Measurements from ENCODE around the gene ITGB3. TPM values are rescaled to one million over a fixed set of nuclear protein-coding genes. Genes with fewer than 3 reads are reported as not detected.

ITGB3 gene
- polyA plus RNA-seq, 1 of the 3 experiments (the other 2 are of a cell fraction), result 4.6 TPM

GRCh38 chr17:47257651-47258339 is 4.2 kb downstream of the ITGB3 start (continued):
- TF ChIP-seq JUND (IDR thresholded peaks at IDR 0.05) (peak; percentile 76; the same call in 1 of the 2 replicates), NRF1 (IDR thresholded peaks at IDR 0.05; ENCODE audit: low read depth, low read length) (no peak), FOSL2 (IDR thresholded peaks at IDR 0.05; ENCODE audit: borderline replicate concordance, low read depth) (peak; percentile 77; the same call in 1 of the 2 replicates), YY1 (IDR thresholded peaks at IDR 0.05; ENCODE audit: low read depth) (no peak), RCOR1 (IDR thresholded peaks at IDR 0.05; ENCODE audit: low read length) (no peak), FOXM1 (IDR thresholded peaks at IDR 0.05; ENCODE audit: low read depth) (no peak), CHD2 (IDR thresholded peaks at IDR 0.05; ENCODE audit: low read length, partially characterized antibody) (no peak), RXRA (IDR thresholded peaks at IDR 0.05; ENCODE audit: borderline replicate concordance, low read depth) (peak; percentile 48; the same call in 1 of the 2 replicates), TCF12 (IDR thresholded peaks at IDR 0.05) (peak; percentile 80), SIN3A (IDR thresholded peaks at IDR 0.05; ENCODE audit: borderline replicate concordance, low read depth, low read length) (no peak), FOXJ3 (CRISPR knock-in tag; IDR thresholded peaks at IDR 0.05) (no peak), ELF1 (IDR thresholded peaks at IDR 0.05) (peak; percentile 71; the same call in 1 of the 2 replicates)

GRCh38 chr17:47262586-47262985 is 9.0 kb downstream of the ITGB3 start:
- Histone ChIP-seq H2AFZ (ENCODE audit: low read depth) (no peak overlapping the region), H3K9me3 (no peaks in the 10 kb centered on the region), H3K79me2 (ENCODE audit: insufficient read depth) (no peaks in the 10 kb centered on the region), H3K4me1 (ENCODE audit: control insufficient read depth in 1 of 2, insufficient read depth in 2 of 2, low read depth in 1 of 2, low read length in 1 of 2) (peaks cover 3 to 24% of the 10 kb centered on the region in 2 experiments; a peak in 3 of 4 replicates), H3K27me3 (ENCODE audit: insufficient read depth) (no peaks in the 10 kb centered on the region), H3F3A (replicated peaks; ENCODE audit: insufficient read depth) (peaks cover 30% of the 10 kb centered on the region), H3K9ac (no peak overlapping the region), H3K27ac (ENCODE audit: low read depth in 2 of 2, low read length in 1 of 2) (no peak overlapping the region), H3K36me3 (replicated peaks in 1 of 2; ENCODE audit: control insufficient read depth in 1 of 2, insufficient read depth in 2 of 2, low read length in 1 of 2) (no peaks in the 10 kb centered on the region), H3K4me3 (ENCODE audit: low read depth in 2 of 2, low read length in 1 of 2) (no peak overlapping the region), H3K4me2 (no peak overlapping the region), H3K9me2 (no peaks in the 10 kb centered on the region), H4K20me1 (ENCODE audit: insufficient read depth) (no peaks in the 10 kb centered on the region)
- ChIA-PET POLR2A (no interaction called here), CTCF (interaction anchor here (1.4 to 1.9 kb wide), 2 partner anchors 52 to 53 kb away, joined by 4 to 11 read pairs; no protein-coding TSS in a partner anchor)
- 94% methylated on average over 7 of the region's 7 CpGs for WGBS (ENCODE audit: low lambda C conversion rate)
- no peak for TF ChIP-seq FOXJ3 (CRISPR knock-in tag; IDR thresholded peaks at IDR 0.05)
- no peak for TF ChIP-seq CTCF (IDR thresholded peaks at IDR 0.05)
- TF ChIP-seq RFX5 (IDR thresholded peaks at IDR 0.05; ENCODE audit: low read length), result no peak
- no peak for TF ChIP-seq RXRA (IDR thresholded peaks at IDR 0.05; ENCODE audit: borderline replicate concordance, low read depth)
- TF ChIP-seq USF1 (IDR thresholded peaks at IDR 0.05; ENCODE audit: borderline replicate concordance, low read depth), result no peak
- no peak for TF ChIP-seq SIN3A (IDR thresholded peaks at IDR 0.05; ENCODE audit: borderline replicate concordance, low read depth, low read length)
- no peak for TF ChIP-seq POLR2AphosphoS5 (IDR thresholded peaks at IDR 0.05; ENCODE audit: low read depth, low read length)
- no peak for TF ChIP-seq ZBTB33 (IDR thresholded peaks at IDR 0.05; ENCODE audit: borderline replicate concordance, low read depth)
- TF ChIP-seq CHD2 (IDR thresholded peaks at IDR 0.05; ENCODE audit: low read length, partially characterized antibody), result no peak
- no peak for TF ChIP-seq FOXM1 (IDR thresholded peaks at IDR 0.05; ENCODE audit: low read depth)
- no peak for TF ChIP-seq JUND (IDR thresholded peaks at IDR 0.05)
- TF ChIP-seq TCF12 (IDR thresholded peaks at IDR 0.05), result no peak
- no peak for TF ChIP-seq EZH2phosphoT487 (IDR thresholded peaks at IDR 0.05; ENCODE audit: borderline replicate concordance, low read depth)
- no peak for TF ChIP-seq NRF1 (IDR thresholded peaks at IDR 0.05; ENCODE audit: low read depth, low read length)
- TF ChIP-seq MXI1 (IDR thresholded peaks at IDR 0.05; ENCODE audit: low read depth, low read length), result no peak
- DNase-seq, result no peak
